Muscle layer of duodenum (tissue), 2 donors: ENCODE data around the gene SNX7.

Source experiments
- H3K27ac ChIP-seq: one replicate; pipeline ENCODE4 v1.7.0; 2013; ENCODE audit warnings: mild to moderate bottlenecking, low read length
- H3K27me3 ChIP-seq: one replicate; pipeline ENCODE4 v1.7.0; 2013; ENCODE audit warnings: low read depth, mild to moderate bottlenecking, control low read depth, low read length
- H3K36me3 ChIP-seq, 2 donors: one replicate each; pipeline ENCODE4 v1.7.0; 2013; ENCODE audit warnings: low read length in 2 of 2, control low read depth in 1 of 2, mild to moderate bottlenecking in 1 of 2; ENCODE audit not compliant: insufficient read depth in 2 of 2, control insufficient read depth in 1 of 2
- H3K4me1 ChIP-seq, 2 donors: one replicate each; pipeline ENCODE4 v1.7.0; 2013; ENCODE audit warnings: low read length in 2 of 2, mild to moderate bottlenecking in 2 of 2, control low read depth in 1 of 2, moderate library complexity in 1 of 2; ENCODE audit not compliant: insufficient read depth in 2 of 2, control insufficient read depth in 1 of 2
- H3K4me3 ChIP-seq, 2 donors: one replicate each; pipeline ENCODE4 v1.7.0; 2013; ENCODE audit warnings: low read length in 2 of 2, low read depth in 1 of 2, mild to moderate bottlenecking in 1 of 2
- H3K9me3 ChIP-seq, 2 donors: one replicate each; pipeline ENCODE4 v1.7.0; 2013; ENCODE audit warnings: low read length in 2 of 2, control low read depth in 1 of 2, mild to moderate bottlenecking in 1 of 2; ENCODE audit not compliant: control insufficient read depth in 1 of 2
- donor health status: healthy.

SNX7 gene

DNA sequence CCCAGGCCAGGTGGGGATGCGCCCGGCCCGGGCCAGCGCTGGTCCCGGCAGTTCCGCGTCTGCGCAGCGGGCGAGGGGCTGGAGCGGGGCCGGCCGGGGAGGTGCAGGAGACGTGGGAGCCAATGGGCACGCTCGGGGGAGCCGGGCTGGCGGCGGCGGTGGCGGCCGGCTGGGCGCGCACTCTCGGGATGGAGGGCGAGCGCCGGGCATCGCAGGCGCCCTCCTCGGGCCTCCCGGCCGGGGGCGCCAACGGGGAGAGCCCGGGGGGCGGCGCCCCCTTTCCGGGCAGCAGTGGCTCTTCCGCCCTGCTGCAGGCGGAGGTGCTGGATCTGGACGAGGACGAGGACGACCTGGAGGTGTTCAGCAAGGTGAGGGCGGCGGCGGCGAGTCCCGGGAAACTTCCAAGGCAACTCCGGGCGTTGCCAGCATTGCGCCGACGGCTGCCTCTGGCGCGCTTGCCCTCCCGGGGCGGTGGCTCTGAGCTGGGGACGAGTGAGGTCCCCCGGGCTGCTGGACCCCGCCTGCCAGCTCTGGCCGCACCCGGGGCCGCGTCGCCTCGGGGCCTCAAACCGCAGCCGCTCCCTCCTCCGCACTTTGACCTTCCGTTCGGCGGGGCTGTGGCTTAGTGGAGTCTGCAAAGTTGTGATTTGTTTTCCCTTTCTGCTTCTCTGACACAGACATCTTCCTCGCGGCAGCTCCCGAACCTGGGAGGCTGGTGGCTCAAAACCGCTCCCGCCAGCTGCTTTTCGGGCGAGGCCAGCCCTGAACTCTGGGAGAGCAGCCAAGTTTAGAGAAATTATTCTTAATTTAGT is at the start of gene SNX7:
SNX7 (plus strand) TSS at position 178 of the 812 bp plus-strand sequence; CDS start at position 189, 11 bp downstream.
- Histone ChIP-seq H3K27me3 (no peaks in the 10 kb centered on the region), H3K36me3 (no peaks in the 10 kb centered on the region), H3K4me1 (peaks cover 7 to 11% of the 10 kb centered on the region in 2 donors), H3K4me3 (peak within 1 kb of the TSS; percentile 82 to 91), H3K27ac (peak within 1 kb of the TSS; percentile 90), H3K9me3 (no peaks in the 10 kb centered on the region)

DNA sequence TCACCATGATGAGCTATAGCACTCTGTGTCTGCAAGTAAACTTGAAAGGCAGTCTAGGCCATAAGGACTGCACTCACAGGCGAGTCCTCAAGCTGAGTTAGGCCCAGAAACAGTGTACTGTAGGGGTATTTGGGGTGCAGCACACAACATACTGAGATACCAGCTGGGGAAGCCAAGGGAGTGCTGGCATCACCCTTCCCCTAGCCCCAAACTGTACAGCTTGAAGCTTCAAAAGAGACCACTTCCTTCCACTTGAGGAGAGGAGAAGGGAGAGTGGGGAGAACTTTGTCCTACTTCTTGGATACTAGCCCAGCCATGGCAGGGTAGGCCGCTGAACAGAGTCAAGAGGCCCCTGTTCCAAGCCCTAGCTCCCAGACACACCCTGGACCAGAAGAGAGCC is 24.2 kb upstream of the SNX7 start:
- Histone ChIP-seq H3K27ac (no peak overlapping the region), H3K4me1 (no peaks in the 10 kb centered on the region), H3K27me3 (no peaks in the 10 kb centered on the region), H3K36me3 (no peaks in the 10 kb centered on the region), H3K9me3 (peaks cover 0 to 7% of the 10 kb centered on the region in 2 donors), H3K4me3 (no peak overlapping the region)

GRCh38 chr1:98638185-98638584 is 23.3 kb upstream of the SNX7 start:
- no peaks in the 10 kb centered on the region for H3K27me3 ChIP-seq
- no peaks in the 10 kb centered on the region for H3K36me3 ChIP-seq
- H3K4me3 ChIP-seq: no peak overlapping the region
- no peak overlapping the region for H3K27ac ChIP-seq
- H3K9me3 ChIP-seq: peaks cover 0 to 11% of the 10 kb centered on the region in 2 donors
- H3K4me1 ChIP-seq: no peaks in the 10 kb centered on the region

DNA sequence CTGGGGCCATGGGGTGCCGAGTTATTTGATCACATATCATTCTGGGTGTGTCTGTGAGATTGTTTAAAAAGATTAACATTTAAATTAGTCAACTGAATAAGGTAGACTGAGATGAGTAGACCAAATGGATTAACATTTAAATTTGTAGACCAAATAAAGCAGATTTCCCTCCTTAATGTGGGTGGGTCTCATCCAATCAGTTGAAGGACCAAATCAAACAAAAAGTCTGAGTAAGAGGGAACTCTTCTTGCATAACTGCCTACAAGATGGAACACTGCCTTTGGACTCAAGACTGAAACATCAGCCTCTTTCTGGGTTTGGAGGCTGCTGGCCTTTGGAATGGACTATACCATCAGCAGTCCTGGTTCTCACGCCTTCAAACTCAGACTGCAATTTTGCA is 17.0 kb upstream of the SNX7 start:
- H3K36me3 ChIP-seq: no peaks in the 10 kb centered on the region
- no peak overlapping the region for H3K4me3 ChIP-seq
- H3K27ac ChIP-seq: no peak overlapping the region
- no peaks in the 10 kb centered on the region for H3K4me1 ChIP-seq
- H3K27me3 ChIP-seq: no peaks in the 10 kb centered on the region
- H3K9me3 ChIP-seq: peaks cover 0 to 14% of the 10 kb centered on the region in 2 donors

- Histone ChIP-seq H3K27ac (no peak overlapping the region), H3K4me3 (no peak overlapping the region), H3K36me3 (no peaks in the 10 kb centered on the region), H3K4me1 (no peaks in the 10 kb centered on the region), H3K9me3 (peaks cover 0 to 4% of the 10 kb centered on the region in 2 donors), H3K27me3 (no peaks in the 10 kb centered on the region)
These were observed 10.3 kb upstream of the SNX7 start for GRCh38 chr1:98651116-98651632.

GRCh38 chr1:98653123-98653522 is 8.4 kb upstream of the SNX7 start:
- Histone ChIP-seq H3K4me1 (no peaks in the 10 kb centered on the region), H3K27ac (no peak overlapping the region), H3K4me3 (no peak overlapping the region), H3K9me3 (no peaks in the 10 kb centered on the region), H3K36me3 (no peaks in the 10 kb centered on the region), H3K27me3 (no peaks in the 10 kb centered on the region)

DNA sequence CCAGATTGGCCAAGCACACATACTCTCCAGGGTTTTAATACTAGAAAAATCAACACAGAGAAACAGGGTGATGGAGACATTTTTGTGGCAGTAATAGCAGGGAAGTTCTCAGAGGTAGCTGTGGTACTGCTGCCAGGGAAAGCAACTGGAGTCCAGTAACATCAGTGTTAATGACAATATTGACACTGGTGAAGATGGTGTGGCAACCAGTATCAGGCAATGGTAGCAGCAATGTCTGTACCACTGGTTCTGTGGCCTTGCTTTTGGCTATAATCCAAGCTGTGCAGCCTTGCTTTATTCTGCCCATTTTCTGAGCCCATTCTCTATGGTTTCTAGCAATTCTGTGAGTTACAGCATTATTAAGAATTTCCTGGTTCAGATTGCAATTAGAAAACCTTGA is 1.6 kb upstream of the SNX7 start:
- Histone ChIP-seq H3K4me3 (no peak overlapping the region), H3K4me1 (peaks cover 7 to 11% of the 10 kb centered on the region in 2 donors), H3K36me3 (no peaks in the 10 kb centered on the region), H3K9me3 (no peaks in the 10 kb centered on the region), H3K27me3 (no peaks in the 10 kb centered on the region), H3K27ac (no peak overlapping the region)

GRCh38 chr1:98660940-98661543 is 479 bp upstream of the SNX7 start:
- H3K27ac ChIP-seq: peak overlapping the region; percentile 84
- no peaks in the 10 kb centered on the region for H3K36me3 ChIP-seq
- H3K27me3 ChIP-seq: no peaks in the 10 kb centered on the region
- peak overlapping the region; percentile 82 to 91 for H3K4me3 ChIP-seq
- H3K9me3 ChIP-seq: no peaks in the 10 kb centered on the region
- peaks cover 7 to 11% of the 10 kb centered on the region in 2 donors for H3K4me1 ChIP-seq

DNA sequence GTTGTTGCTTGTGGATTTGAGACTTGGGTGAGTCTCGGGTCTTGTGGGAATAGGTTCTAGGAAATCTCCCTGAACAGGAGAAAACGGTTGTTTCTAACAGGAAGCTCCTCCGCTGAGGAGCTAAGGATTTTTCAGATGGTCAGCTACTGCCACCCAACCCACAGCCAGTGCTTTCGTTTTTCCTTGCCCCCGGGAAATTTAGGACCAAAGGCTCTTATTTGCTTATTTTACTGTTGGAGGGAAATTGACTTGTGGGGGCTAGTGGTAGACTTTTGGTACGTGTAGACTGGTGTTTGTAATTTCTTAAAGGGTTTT is 792 bp downstream of the SNX7 start:
- Histone ChIP-seq H3K4me3 (peak overlapping the region; percentile 80 to 91), H3K4me1 (peaks cover 7 to 11% of the 10 kb centered on the region in 2 donors), H3K9me3 (no peaks in the 10 kb centered on the region), H3K36me3 (no peaks in the 10 kb centered on the region), H3K27ac (peak overlapping the region; percentile 90), H3K27me3 (no peaks in the 10 kb centered on the region)

DNA sequence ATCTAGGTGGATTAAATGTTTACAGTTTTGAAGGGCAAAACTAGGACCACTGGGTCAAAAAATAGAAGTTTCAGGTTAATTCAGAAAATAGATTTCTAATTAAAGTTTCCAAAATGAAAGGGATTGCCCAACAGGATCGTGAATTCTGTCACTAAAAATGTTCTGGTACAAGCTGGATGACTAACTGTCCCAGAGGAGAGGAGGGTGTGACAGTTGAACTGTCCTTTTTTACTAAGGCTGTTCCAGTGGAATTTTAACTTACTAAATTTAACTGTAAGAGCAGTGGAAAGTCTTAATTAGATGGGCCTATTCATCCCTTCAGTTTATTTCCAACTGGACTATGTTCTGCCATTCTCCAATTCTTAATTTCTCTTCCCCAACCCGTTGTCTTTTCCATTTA is 7.2 kb downstream of the SNX7 start:
- Histone ChIP-seq H3K36me3 (no peaks in the 10 kb centered on the region), H3K4me1 (peaks cover 0 to 2% of the 10 kb centered on the region in 2 donors), H3K9me3 (no peaks in the 10 kb centered on the region), H3K4me3 (no peak overlapping the region), H3K27me3 (no peaks in the 10 kb centered on the region), H3K27ac (no peak overlapping the region)

GRCh38 chr1:98669355-98670296 is 8.1 kb downstream of the SNX7 start:
- Histone ChIP-seq H3K27me3 (no peaks in the 10 kb centered on the region), H3K36me3 (no peaks in the 10 kb centered on the region), H3K9me3 (no peaks in the 10 kb centered on the region), H3K4me1 (no peaks in the 10 kb centered on the region), H3K4me3 (no peak overlapping the region), H3K27ac (peak overlapping the region; percentile 10)
